Astrocyte (in vitro differentiated cells and primary cell): ENCODE results near the gene IL32.

ENCODE experiments used
- CTCF ChIP-seq: IDR thresholded peaks from 2 replicates; pipeline ENCODE4 v1.5.1; 2011; ENCODE audit warnings: low read depth, mild to moderate bottlenecking, inconsistent platforms, low read length, moderate library complexity; ENCODE audit not compliant: insufficient read depth
- EZH2 ChIP-seq: IDR thresholded peaks from 2 replicates; pipeline ENCODE4 v1.6.1; 2012; ENCODE audit warnings: mild to moderate bottlenecking, low read length, inconsistent platforms; ENCODE audit not compliant: insufficient read depth

- TF ChIP-seq CTCF, result no peak
- no peak for TF ChIP-seq EZH2
These were observed 8.0 kb downstream of the IL32 start for GRCh38 chr16:3073448-3073847.
